ENCODE results near the gene HUS1.
"Not testable (repeated sequence)": the region's sequence is repeated elsewhere in the genome, so short reads cannot be mapped to it uniquely, and the experiment has no call there.

Gene HUS1

DNA sequence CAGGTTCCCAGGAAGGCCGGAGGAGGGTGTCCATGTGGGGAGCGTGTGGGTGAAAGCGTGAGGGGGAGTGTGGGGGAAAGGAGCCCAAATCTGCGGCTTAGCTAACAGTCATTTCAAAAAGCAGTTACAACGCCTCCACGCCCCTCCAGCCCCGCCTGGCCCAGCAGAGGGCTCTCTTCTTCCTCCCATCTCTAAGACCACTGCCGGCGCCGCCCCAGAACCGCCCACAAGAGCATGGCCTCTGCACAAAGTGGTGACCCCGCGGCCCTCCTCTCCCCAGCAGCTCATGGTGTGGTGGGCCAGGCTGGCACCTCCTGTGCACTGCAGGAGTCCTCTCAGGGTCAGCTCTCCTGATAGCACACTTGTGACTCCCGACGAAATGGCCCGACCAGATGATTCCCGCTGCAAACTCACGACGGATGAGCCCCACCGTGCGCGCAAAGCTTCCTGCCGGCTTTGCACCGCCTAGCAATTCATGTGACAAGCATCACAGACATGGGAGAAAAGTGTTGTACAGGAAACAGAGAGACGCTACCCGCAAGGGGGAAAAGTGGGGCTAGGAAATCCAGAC, 12.4 kb upstream of the HUS1 start:
- peak; percentile 63; the same call in 1 of the 2 replicates for TF ChIP-seq POLR2A (IDR thresholded peaks at IDR 0.05; ENCODE audit: low read depth, low read length)
- DNase-seq (ENCODE audit: insufficient read length, low spot score), result peak; percentile 81
- FAIRE-seq, result peak; percentile 94

GRCh38 chr7:47991270-47991669, 11.9 kb upstream of the HUS1 start:
- no peak for FAIRE-seq
- TF ChIP-seq POLR2A (IDR thresholded peaks at IDR 0.05; ENCODE audit: low read depth, low read length), result no peak
- no peak for DNase-seq (ENCODE audit: insufficient read length, low spot score)

GRCh38 chr7:47990592-47990991, 11.2 kb upstream of the HUS1 start:
- no peak for DNase-seq (ENCODE audit: insufficient read length, low spot score)
- FAIRE-seq, result no peak

DNA sequence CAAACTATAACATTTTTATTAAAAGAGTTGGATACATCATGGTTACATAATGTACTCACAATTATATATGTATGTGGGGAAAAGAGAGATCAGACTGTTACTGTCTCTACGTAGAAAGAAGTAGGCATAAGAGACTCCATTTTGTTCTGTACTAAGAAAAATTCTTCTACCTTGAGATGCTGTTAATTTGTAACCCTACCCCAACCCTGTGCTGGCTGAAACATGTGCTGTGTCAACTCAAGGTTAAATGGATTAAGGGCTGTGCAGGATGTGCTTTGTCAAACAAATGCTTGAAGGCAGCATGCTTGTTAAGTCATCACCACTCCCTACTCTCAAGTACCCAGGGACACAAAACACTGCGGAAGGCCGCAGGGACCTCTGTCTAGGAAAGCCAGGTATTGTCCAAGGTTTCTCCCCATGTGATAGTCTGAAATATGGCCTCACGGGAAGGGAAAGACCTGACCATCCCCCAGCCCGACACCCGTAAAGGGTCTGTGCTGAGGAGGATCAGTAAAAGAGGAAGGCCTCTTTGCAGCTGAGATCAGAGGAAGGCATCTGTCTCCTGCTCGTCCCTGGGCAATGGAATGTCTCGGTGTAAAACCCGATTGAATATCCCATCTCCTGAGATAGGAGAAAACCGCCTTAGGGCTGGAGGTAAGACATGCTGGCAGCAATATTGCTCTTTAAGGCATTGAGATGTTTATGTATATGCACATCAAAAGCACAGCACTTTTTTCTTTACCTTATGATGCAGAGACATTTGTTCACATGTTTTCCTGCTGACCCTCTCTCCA, 10.4 kb upstream of the HUS1 start:
- DNase-seq (ENCODE audit: insufficient read length, low spot score); FAIRE-seq: not testable (repeated sequence)

More at GRCh38 chr7:47990592-47990991, 11.2 kb upstream of the HUS1 start:
- no peak for TF ChIP-seq POLR2A (IDR thresholded peaks at IDR 0.05; ENCODE audit: low read depth, low read length)

GRCh38 chr7:47988496-47989386, 9.3 kb upstream of the HUS1 start:
- TF ChIP-seq POLR2A (IDR thresholded peaks at IDR 0.05; ENCODE audit: low read depth, low read length), result no peak
- FAIRE-seq (no peak), DNase-seq (ENCODE audit: insufficient read length, low spot score) (no peak)

- FAIRE-seq (no peak), DNase-seq (ENCODE audit: insufficient read length, low spot score) (no peak)
- TF ChIP-seq POLR2A (IDR thresholded peaks at IDR 0.05; ENCODE audit: low read depth, low read length), result no peak
These were observed 3.2 kb upstream of the HUS1 start for GRCh38 chr7:47982610-47983009.

DNA sequence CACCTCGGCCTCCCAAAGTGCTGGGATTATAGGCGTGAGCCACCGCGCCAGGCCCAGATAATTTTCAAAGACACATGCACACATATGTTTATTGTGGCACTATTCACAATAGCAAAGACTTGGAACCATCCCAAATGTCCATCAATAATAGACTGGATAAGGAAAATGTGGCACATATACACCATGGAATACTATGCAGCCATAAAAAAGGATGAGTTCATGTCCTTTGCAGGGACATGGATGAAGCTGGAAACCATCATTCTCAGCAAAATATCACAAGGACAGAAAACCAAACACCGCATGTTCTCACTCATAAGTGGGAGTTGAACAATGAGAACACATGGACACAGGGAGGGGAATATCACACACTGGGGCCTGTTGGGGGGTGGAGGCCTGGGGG, 1.2 kb upstream of the HUS1 start:
- not testable (repeated sequence) for FAIRE-seq; DNase-seq (ENCODE audit: insufficient read length, low spot score)

DNA sequence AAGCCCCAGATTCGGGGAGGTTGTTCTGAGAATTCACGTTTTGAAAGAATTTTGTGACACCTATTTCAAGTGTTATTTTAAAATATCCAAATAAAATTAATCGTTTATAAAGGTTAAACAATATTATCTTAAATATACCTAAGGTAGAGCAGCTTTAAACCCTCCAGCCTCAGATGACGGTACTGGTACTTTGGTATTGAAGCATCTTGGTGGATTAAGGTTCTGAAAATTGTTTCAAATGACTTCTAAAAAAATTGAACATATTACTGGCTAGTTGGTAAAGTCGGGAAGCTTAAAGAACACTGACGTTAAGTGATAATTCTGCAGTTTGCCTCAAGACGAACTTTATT, 392 bp upstream of the HUS1 start:
- FAIRE-seq, result no peak

DNA sequence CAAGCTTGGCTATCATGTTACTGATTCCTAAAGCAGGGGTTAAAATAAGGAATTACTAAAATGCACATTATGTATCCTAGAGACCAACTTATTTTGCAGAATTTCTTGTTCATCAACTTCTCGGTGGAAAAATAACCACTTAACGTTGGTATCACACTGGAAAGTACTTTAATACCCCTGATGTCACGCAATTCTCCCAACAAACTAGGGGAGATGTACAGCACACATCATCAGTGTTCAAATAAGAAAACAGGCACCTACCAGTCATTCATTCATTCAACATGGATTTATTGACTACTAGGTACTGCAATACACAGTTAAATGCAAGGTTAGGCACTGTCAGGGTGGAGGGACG, 648 bp downstream of the HUS1 start:
- TF ChIP-seq POLR2A (IDR thresholded peaks at IDR 0.05; ENCODE audit: low read depth, low read length), result no peak
- no peak for FAIRE-seq
- DNase-seq (ENCODE audit: insufficient read length, low spot score), result no peak

More for the DNA sequence above, 392 bp upstream of the HUS1 start:
- no peak for DNase-seq (ENCODE audit: insufficient read length, low spot score)
- TF ChIP-seq POLR2A (IDR thresholded peaks at IDR 0.05; ENCODE audit: low read depth, low read length), result no peak

DNA sequence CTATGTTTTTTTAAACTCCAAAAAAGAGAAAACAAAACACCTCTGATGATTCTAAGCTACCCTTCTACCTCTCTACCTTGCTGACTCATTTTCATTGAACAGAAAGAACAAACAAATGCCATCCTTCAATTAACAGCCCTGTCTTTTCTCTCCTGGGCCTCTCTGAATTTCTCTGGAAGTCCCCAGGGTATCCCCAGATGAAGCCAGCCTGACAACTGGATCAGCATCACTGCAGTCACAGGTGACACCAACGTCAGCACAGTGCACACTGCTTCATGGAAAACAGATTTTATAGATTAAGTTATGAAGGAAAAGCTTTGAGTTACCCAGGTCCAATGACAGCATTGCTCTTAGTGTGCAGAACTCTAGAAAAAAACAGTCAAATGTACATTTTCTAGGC, 5.7 kb downstream of the HUS1 start:
- no peak for TF ChIP-seq POLR2A (IDR thresholded peaks at IDR 0.05; ENCODE audit: low read depth, low read length)
- DNase-seq (ENCODE audit: insufficient read length, low spot score) (no peak), FAIRE-seq (no peak)

- DNase-seq (ENCODE audit: insufficient read length, low spot score) (no peak), FAIRE-seq (no peak)
- TF ChIP-seq POLR2A (IDR thresholded peaks at IDR 0.05; ENCODE audit: low read depth, low read length), result no peak
These were observed 8.7 kb downstream of the HUS1 start for GRCh38 chr7:47970761-47971160.

- DNase-seq (ENCODE audit: insufficient read length, low spot score), result peak; percentile 87
- no peak for TF ChIP-seq POLR2A (IDR thresholded peaks at IDR 0.05; ENCODE audit: low read depth, low read length)
- FAIRE-seq, result peak; percentile 41
These were observed 10.3 kb downstream of the HUS1 start for GRCh38 chr7:47968847-47969774.

- no peak for FAIRE-seq
- TF ChIP-seq POLR2A (IDR thresholded peaks at IDR 0.05; ENCODE audit: low read depth, low read length), result no peak
- DNase-seq (ENCODE audit: insufficient read length, low spot score), result no peak
These were observed 11.7 kb downstream of the HUS1 start for GRCh38 chr7:47967708-47968107.
